DMS 273 treated with DMSO at 0.1 percent for 48 hours (cell line): ENCODE data around the gene C5.
"Not testable (repeated sequence)": the region's sequence is repeated elsewhere in the genome, so short reads cannot be mapped to it uniquely, and the experiment has no call there.

ENCODE experiments used
- DNase-seq: peaks from one replicate; lab custom pipeline; 2025; lab: John Stamatoyannopoulos, UW

C5 gene

GRCh38 chr9:121048618-121049017, 1.5 kb downstream of the C5 start:
- DNase-seq: no peak

GRCh38 chr9:121048175-121048574, 1.9 kb downstream of the C5 start:
- DNase-seq: no peak

- no peak for DNase-seq
These were observed 11.3 kb downstream of the C5 start for GRCh38 chr9:121038804-121039203.

GRCh38 chr9:121038362-121038761, 11.7 kb downstream of the C5 start:
- DNase-seq: no peak

- not testable (repeated sequence) for DNase-seq
These were observed 14.4 kb downstream of the C5 start for GRCh38 chr9:121035717-121036116.

GRCh38 chr9:121034529-121034928, 15.5 kb downstream of the C5 start:
- DNase-seq: no peak

GRCh38 chr9:121029469-121029868, 20.6 kb downstream of the C5 start:
- no peak for DNase-seq

GRCh38 chr9:121028285-121028684, 21.8 kb downstream of the C5 start:
- not testable (repeated sequence) for DNase-seq

GRCh38 chr9:121026768-121027167, 23.3 kb downstream of the C5 start:
- DNase-seq: no peak

GRCh38 chr9:121026260-121026691, 23.8 kb downstream of the C5 start:
- DNase-seq: no peak

GRCh38 chr9:121024237-121024636, 25.8 kb downstream of the C5 start:
- DNase-seq: no peak

GRCh38 chr9:121023064-121023463, 27.0 kb downstream of the C5 start:
- no peak for DNase-seq

GRCh38 chr9:121021301-121021700, 28.8 kb downstream of the C5 start:
- no peak for DNase-seq

GRCh38 chr9:121019273-121019672, 30.8 kb downstream of the C5 start:
- DNase-seq: no peak

- DNase-seq: no peak
These were observed 36.2 kb downstream of the C5 start for GRCh38 chr9:121013911-121014310.

GRCh38 chr9:121009650-121010049, 40.4 kb downstream of the C5 start:
- no peak for DNase-seq

GRCh38 chr9:120999317-120999716, 50.8 kb downstream of the C5 start:
- no peak for DNase-seq

GRCh38 chr9:120998111-120998510, 52.0 kb downstream of the C5 start:
- DNase-seq: no peak

GRCh38 chr9:120997502-120997901, 52.6 kb downstream of the C5 start:
- DNase-seq: no peak

GRCh38 chr9:120996409-120996808, 53.7 kb downstream of the C5 start:
- DNase-seq: no peak

- no peak for DNase-seq
These were observed 61.0 kb downstream of the C5 start for GRCh38 chr9:120989065-120989464.

GRCh38 chr9:120985819-120986222, 64.3 kb downstream of the C5 start:
- no peak for DNase-seq

GRCh38 chr9:120983259-120983837, 66.7 kb downstream of the C5 start:
- no peak for DNase-seq

- no peak for DNase-seq
These were observed 67.2 kb downstream of the C5 start for GRCh38 chr9:120982836-120983235.

GRCh38 chr9:120980951-120981350, 69.1 kb downstream of the C5 start:
- no peak for DNase-seq
